Left hindlimb (tissue), 1 donor: ENCODE data around the gene DPYD.

Source experiments
- DNase-seq: peaks from one replicate; pipeline ENCODE4 v3.0.0-alpha.2; 2018

DPYD gene

GRCh38 chr1:97070376-97070775 lies 850.5 kb downstream of the DPYD start:
- no peak for DNase-seq

- DNase-seq, result no peak
Measured at GRCh38 chr1:97069312-97069711, 851.5 kb downstream of the DPYD start.

GRCh38 chr1:97066860-97067259 lies 854.0 kb downstream of the DPYD start:
- DNase-seq, result no peak

DNA sequence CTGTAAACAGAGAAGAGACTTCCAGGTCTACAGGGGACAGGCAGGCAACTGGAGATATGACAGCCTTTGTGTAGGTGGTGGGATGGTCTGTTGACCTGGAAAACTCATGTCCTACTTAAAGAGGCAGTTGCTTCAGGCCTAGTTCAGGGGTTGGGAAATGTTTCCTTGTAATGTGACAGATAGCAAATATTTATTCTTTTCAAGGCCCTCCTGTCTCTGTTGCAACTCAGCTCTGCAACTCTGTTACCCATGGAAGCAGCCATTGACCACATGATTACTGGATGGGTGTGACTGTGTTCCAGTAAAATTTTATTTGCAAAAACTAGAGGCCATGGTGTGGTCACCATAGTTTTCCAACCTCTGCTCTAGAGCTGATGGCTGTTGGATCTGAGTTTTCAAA lies 857.3 kb downstream of the DPYD start:
- DNase-seq, result no peak

- no peak for DNase-seq
Measured at GRCh38 chr1:97061604-97062003, 859.2 kb downstream of the DPYD start.

DNA sequence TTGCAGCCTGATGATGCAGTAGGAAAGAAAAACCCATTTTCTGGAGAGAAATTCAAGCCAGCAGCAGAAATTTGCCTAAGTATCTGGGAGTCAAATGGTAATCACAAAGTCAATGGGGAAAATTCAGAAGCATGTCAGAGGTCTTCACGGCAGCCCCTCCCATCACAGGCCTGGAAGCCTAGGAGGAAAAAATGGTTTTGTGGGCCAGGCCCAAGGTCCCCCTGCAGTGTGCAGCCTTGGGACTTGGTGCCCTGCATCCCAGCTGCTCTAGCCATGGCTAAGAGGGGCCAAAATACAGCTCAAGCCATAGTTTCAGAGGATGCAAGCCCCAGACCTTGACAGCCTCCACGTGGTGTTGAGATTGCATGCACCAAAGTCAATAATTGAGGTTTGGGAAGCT lies 864.4 kb downstream of the DPYD start:
- no peak for DNase-seq

DNA sequence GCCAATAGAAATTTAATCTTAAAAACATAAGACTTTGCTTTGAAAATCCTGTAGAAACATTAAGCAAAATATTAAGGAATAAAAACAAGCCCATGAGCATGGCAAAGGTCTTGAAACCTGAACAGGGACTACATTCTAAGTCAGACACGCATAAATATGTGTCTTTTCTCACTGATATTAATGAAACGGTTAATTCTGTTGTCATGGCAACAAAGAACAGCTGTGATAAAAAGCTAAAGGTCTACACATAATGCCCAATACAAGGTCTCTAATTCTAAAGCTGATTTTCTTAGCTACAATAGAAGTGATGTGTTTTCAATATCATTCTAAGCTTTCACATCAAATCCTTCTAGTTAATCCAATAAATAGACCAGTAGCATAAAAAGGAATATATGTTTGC lies 867.6 kb downstream of the DPYD start:
- DNase-seq, result no peak

DNA sequence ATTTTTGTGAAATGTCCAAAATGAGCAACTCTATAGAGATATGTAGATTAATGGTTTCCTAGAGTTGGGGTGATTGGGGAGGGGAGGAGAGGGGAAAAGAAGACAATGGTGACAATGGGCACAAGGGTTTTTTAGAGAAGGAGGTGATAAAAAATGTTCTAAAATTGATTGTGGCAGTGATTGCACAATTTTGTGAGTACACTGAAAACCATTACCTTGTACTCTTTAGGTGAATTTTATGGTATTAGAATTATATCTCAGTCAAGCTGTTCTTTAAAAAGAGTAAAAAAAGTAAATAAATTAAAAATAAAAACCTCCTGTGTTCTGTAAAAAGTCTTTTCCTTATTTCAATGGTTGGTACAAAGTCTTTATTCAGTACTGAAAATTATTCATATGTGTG lies 869.0 kb downstream of the DPYD start:
- DNase-seq, result no peak

DNA sequence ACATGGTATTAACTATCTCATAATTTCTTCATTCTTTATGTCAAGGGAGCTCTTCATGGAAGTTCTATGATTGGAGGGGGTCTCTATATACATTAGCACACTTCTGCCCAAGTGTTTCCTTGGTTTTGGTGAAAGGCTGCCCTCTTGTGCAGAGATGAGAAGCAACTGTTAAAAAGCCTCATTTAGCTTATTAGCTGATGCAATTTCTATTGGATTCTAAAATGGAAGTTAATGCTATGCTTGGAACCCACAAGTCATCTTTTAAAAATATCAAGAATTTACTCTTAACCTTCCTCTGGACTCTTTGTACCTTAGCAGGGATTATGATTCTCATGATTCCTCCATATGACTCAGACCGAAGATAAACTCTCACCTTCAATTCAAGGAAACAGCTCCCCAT lies 870.3 kb downstream of the DPYD start:
- DNase-seq, result no peak

GRCh38 chr1:97047421-97047793 lies 873.4 kb downstream of the DPYD start:
- no peak for DNase-seq

DNA sequence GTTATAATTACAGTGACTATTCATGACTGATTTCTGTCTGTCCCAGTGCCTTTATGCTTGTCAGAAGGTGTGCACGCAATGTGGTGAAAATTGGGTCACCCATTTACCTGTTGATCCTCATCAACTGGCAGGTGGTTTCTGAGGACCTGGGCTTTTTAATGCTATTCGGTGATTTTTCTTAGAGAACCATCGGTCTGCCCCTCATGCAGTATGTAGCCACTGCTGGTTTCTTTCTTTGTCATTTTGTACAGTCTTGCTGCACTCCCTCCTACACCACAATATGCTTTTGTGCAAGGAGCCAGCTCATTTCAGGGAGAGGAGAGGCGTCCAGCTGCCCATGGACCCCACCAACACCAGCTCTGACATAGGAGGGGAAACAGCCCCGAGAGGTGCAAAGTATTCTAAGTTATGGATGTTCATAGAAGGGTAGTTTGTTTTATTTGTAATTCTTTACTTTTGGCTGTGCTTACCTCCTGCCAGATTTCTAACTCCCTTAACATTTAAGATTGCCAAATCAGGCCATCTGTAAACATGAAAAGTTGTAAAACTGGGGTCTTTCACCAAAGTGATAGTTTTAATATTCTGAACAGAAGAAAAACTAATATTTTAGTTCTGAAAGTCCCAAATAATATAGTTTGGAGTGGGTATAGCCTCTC lies 873.9 kb downstream of the DPYD start:
- DNase-seq, result no peak

GRCh38 chr1:97044159-97044760 lies 876.6 kb downstream of the DPYD start:
- DNase-seq, result no peak

GRCh38 chr1:97042551-97042950 lies 878.3 kb downstream of the DPYD start:
- no peak for DNase-seq

DNA sequence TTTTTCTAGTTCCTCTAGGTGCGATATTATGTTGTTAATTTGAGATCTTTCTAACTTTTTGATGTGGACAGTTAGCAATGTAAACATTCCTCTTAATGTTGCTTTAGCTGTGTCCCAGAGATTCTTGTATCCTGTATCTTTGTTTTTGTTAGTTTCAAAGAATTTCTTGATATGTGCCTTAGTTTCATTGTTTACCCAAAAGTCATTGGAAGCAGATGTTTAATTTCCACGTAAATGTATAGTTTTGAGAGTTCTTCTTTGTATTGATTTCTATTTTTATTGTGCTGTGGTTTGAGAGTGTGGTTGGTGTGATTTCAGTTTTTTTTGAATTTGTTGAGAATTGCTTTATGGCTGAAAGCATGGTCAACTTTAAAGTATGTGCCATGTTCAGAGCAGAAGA lies 879.8 kb downstream of the DPYD start:
- no peak for DNase-seq

DNA sequence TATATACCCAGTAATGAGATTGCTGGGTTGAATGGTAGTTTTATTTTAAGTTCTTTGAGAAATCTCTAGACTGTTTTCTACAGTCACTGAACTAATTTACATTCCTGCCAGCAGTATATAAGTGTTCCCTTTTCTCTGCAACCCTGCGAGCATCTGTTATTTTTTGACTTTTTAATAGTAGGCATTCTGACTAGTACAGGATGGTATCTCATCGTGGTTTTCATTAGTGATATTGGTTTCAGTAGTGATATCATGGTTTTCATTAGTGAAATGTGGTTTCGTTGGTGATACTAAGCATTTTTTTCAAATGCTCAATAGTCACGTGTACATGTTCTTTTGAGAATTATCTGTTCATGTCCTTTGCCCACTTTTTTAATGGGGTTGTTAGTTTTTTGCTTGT lies 882.4 kb downstream of the DPYD start:
- DNase-seq, result no peak

DNA sequence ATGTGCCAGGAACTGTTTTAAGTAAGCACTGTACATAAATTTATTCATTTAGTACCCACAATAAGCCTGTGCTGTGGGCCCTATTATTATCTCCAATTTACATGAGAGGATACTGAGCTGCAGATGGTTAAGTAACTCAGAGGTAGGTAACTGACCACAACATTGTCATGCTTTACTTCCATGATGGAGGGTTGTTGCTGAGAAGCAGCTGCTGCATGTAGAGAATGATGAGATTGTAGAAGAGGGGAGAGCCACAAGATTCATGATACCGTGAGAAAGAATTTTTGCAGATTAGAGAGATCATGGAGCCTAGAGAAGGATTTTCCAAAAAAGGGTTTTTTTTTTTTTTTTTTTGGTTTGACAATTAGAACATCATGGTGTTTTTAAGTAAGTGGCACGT lies 886.2 kb downstream of the DPYD start:
- no peak for DNase-seq

DNA sequence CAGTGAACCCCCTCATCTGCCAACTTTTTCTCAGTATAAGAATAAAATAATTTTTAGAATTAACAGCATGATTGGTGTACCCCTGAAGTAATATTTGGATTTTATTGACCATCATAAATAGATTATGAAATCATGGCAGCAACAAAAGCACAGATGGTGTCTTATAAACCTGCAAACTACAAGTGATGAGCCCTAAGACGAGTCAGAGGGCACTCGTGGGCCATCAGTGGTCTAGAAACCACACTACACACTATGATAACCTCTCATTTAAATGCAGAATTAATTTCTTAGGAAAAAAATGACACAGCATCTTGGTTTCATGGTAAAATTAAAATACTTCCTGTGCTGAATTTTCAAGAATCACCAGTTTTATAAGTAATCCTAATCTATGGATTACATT lies 886.9 kb downstream of the DPYD start:
- no peak for DNase-seq
